ENCODE data around the gene CPVL. TPM values are rescaled to one million over a fixed set of nuclear protein-coding genes. Genes with fewer than 3 reads are reported as not detected.

CPVL gene
- total RNA-seq, 1 donor from 2014 or later, result 56.6 TPM

DNA sequence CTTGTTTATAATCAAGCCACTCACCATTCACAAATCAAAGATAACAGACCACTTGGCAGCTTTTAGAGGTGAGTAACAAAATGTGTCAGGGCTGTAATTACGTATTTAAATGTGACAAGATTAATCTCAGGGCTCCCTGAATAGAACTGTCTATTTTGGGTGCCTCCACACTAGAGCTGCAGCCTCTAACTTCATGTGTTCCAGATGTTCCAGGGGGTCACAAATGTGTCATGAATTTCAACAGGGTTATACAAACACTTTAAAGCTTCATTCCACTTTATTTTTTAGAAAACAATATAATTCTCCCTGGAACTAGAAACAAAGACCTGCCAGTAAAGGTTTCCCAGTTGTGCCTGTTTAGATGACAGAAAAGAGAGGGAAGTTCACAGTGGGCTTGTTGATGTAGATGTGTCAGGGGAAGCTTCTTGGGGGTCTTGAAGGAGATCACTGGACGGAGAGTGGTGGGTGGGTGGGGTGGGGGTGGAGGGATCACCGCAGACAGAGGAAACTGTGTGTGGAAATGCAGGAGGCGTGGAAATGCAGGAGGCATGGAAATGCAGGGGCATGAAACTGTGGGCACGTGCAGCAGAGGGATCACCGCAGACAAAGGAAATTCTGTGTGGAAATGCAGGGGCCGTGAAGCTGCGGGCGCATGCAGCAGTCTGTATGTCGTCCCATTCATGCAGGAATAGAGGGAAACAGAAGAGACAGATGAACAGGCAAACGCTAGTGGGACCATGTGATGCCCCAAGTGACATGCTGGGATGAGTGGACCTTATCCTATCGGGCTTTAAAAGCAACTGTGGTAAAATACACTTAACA is 146.2 kb downstream of the CPVL start:
- Histone ChIP-seq H3K27me3 (no peaks in the 10 kb centered on the region), H3K4me1 (peaks cover 26% of the 10 kb centered on the region), H4K20me1 (ENCODE audit: low read depth) (no peaks in the 10 kb centered on the region), H3K36me3 (peaks cover 4% of the 10 kb centered on the region), H3K27ac (no peak overlapping the region), H2AFZ (replicated peaks) (no peak overlapping the region), H3K4me3 (no peak overlapping the region), H3K79me2 (ENCODE audit: low read depth) (no peaks in the 10 kb centered on the region), H3F3A (ENCODE audit: low read depth) (no peaks in the 10 kb centered on the region), H3K4me2 (no peak overlapping the region), H3K9me3 (ENCODE audit: low read depth) (no peaks in the 10 kb centered on the region), H3K9ac (no peak overlapping the region)
- H3K4me1 Mint-ChIP-seq, result peaks cover 43% of the 10 kb centered on the region
- peaks cover 18% of the 10 kb centered on the region for H3K9me3 Mint-ChIP-seq
- TF ChIP-seq EZH2phosphoT487 (IDR thresholded peaks at IDR 0.05) (no peak), EZH2 (IDR thresholded peaks at IDR 0.05) (no peak)
- TF ChIP-seq, protein P1, sequence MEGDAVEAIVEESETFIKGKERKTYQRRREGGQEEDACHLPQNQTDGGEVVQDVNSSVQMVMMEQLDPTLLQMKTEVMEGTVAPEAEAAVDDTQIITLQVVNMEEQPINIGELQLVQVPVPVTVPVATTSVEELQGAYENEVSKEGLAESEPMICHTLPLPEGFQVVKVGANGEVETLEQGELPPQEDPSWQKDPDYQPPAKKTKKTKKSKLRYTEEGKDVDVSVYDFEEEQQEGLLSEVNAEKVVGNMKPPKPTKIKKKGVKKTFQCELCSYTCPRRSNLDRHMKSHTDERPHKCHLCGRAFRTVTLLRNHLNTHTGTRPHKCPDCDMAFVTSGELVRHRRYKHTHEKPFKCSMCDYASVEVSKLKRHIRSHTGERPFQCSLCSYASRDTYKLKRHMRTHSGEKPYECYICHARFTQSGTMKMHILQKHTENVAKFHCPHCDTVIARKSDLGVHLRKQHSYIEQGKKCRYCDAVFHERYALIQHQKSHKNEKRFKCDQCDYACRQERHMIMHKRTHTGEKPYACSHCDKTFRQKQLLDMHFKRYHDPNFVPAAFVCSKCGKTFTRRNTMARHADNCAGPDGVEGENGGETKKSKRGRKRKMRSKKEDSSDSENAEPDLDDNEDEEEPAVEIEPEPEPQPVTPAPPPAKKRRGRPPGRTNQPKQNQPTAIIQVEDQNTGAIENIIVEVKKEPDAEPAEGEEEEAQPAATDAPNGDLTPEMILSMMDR (IDR thresholded peaks at IDR 0.05), result no peak
- no peak overlapping the region for H3K27ac Mint-ChIP-seq
- peaks cover 5% of the 10 kb centered on the region for H3K36me3 Mint-ChIP-seq
- H3K27me3 Mint-ChIP-seq (ENCODE audit: insufficient read depth, low read depth), result peaks cover 3% of the 10 kb centered on the region
- no peak for DNase-seq (ENCODE audit: low spot score)
- no peak overlapping the region for H3K4me3 Mint-ChIP-seq

DNA sequence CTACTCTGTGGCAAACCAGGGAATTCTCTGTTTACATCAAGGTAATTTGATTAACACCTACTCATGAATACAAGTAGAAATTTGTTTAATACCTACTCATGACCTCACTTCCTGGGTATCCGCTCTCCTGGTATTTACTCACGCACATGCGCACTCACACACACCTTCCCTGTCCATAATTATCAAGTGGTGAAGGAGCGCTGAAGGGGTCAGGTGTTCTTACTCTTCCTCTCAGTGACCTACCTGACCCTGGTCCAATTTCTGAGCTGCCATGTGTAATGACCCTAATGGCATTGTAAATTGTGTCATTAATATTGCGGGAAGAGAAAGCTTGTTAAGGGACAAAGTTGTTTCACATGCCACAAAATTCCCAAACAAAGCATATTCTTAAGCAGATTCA is 146.9 kb downstream of the CPVL start:
- Histone ChIP-seq H2AFZ (replicated peaks) (no peak overlapping the region), H3K4me2 (no peak overlapping the region), H3F3A (ENCODE audit: low read depth) (no peaks in the 10 kb centered on the region), H3K36me3 (peaks cover 4% of the 10 kb centered on the region), H3K79me2 (ENCODE audit: low read depth) (no peaks in the 10 kb centered on the region), H3K9me3 (ENCODE audit: low read depth) (no peaks in the 10 kb centered on the region), H3K27ac (no peak overlapping the region), H4K20me1 (ENCODE audit: low read depth) (no peaks in the 10 kb centered on the region), H3K4me3 (no peak overlapping the region), H3K4me1 (peaks cover 26% of the 10 kb centered on the region), H3K27me3 (no peaks in the 10 kb centered on the region), H3K9ac (no peak overlapping the region)
- TF ChIP-seq, protein P1 (IDR thresholded peaks at IDR 0.05), result no peak
- TF ChIP-seq EZH2phosphoT487 (IDR thresholded peaks at IDR 0.05) (no peak), EZH2 (IDR thresholded peaks at IDR 0.05) (no peak)
- Mint-ChIP-seq H3K4me3 (peak overlapping the region; percentile 65), H3K9me3 (peaks cover 17% of the 10 kb centered on the region), H3K27me3 (ENCODE audit: insufficient read depth, low read depth) (peaks cover 3% of the 10 kb centered on the region), H3K36me3 (peaks cover 5% of the 10 kb centered on the region), H3K4me1 (peaks cover 43% of the 10 kb centered on the region), H3K27ac (peak overlapping the region; percentile 88)
- DNase-seq (ENCODE audit: low spot score), result no peak

DNA sequence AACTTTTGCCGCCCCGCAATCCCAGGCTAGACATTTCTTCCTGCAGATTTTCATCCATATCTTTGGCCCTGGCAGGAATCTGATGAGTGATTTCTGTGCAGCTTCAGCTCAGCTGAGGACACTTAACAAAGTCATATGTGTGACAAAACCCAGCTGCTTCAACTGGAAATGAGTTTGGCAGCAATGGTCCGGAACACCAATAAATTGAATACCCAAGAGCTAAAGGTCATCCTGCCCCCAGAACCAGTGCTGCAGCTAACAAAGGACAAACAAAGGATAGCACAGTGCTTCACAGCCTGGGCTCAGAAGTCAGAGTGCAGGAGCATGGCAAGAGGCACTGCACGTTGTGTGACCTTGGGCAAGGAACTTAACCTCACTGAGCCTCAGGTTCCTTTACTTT is 148.2 kb downstream of the CPVL start:
- Histone ChIP-seq H3K4me3 (no peak overlapping the region), H3K27ac (no peak overlapping the region), H3F3A (ENCODE audit: low read depth) (no peaks in the 10 kb centered on the region), H3K9me3 (ENCODE audit: low read depth) (no peaks in the 10 kb centered on the region), H3K4me1 (peaks cover 26% of the 10 kb centered on the region), H3K27me3 (no peaks in the 10 kb centered on the region), H3K79me2 (ENCODE audit: low read depth) (no peaks in the 10 kb centered on the region), H4K20me1 (ENCODE audit: low read depth) (no peaks in the 10 kb centered on the region), H3K4me2 (no peak overlapping the region), H3K9ac (no peak overlapping the region), H2AFZ (replicated peaks) (no peak overlapping the region), H3K36me3 (peaks cover 4% of the 10 kb centered on the region)
- Mint-ChIP-seq H3K9me3 (peaks cover 6% of the 10 kb centered on the region), H3K27ac (peak overlapping the region; percentile 75), H3K4me1 (peaks cover 43% of the 10 kb centered on the region), H3K4me3 (no peak overlapping the region), H3K36me3 (peaks cover 2% of the 10 kb centered on the region), H3K27me3 (ENCODE audit: insufficient read depth, low read depth) (no peaks in the 10 kb centered on the region)
- peak; percentile 11 for DNase-seq (ENCODE audit: low spot score)
- TF ChIP-seq EZH2 (IDR thresholded peaks at IDR 0.05) (no peak), EZH2phosphoT487 (IDR thresholded peaks at IDR 0.05) (no peak)
- TF ChIP-seq, protein P1 (IDR thresholded peaks at IDR 0.05), result no peak

All from neural progenitor cell (in vitro differentiated cells).